Stimulated activated CD4-positive, alpha-beta T cell treated with anti-CD3 and anti-CD28 coated beads, Interleukin-12 subunit alpha, Interleukin-12 subunit beta, amount 100 ng/mL, for 48 hours (primary cell): ENCODE measurements around the gene SNAP91.
A peak's percentile ranks its signal among the peaks of the same experiment; 100 is the strongest.
"Not testable (repeated sequence)": the region's sequence is repeated elsewhere in the genome, so short reads cannot be mapped to it uniquely, and the experiment has no call there.

Experiments
- DNase-seq, 3 donors: peaks; one replicate each; pipeline ENCODE4 v3.0.0-alpha.2; 2020; ENCODE audit warnings: low read depth in 2 of 3, low spot score in 1 of 3

Gene SNAP91

GRCh38 chr6:83551748-83552147 lies 157.2 kb downstream of the SNAP91 start:
- DNase-seq = not testable (repeated sequence)

DNA sequence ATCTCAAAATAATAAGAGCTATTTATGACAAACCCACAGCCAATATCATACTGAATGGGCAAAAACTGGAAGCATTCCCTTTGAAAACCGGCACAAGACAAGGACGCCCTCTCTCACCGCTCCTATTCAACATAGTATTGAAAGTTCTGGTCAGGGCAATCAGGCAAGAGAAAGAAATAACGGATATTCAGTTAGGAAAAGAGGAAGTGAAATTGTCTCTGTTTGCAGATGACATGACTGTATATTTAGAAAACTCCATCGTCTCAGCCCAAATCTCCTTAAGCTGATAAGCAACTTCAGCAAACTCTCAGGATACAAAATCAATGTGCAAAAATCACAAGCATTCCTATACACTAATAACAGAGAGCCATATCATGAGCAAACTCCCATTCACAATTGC lies 158.4 kb downstream of the SNAP91 start:
- DNase-seq = not testable (repeated sequence)

- no peak for DNase-seq
Measured at GRCh38 chr6:83546636-83547035, 162.3 kb downstream of the SNAP91 start.

DNA sequence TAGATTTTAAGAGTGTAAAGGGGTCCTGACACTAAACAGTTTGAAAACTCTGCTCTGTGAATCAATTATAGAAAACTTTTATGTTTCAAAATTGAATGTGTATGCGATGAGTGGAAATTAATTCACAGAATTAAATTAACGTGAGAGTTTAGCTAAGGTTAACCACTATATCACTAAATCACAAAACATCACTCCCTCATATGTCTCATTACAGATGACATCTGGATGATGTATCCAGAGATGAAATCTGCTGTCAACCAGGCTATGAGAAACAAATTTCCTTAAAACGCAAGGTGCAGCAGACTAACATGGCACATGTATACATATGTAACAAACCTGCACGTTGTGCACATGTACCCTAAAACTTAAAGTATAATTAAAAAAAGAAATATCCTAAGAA lies 169.2 kb downstream of the SNAP91 start:
- DNase-seq = no peak

DNA sequence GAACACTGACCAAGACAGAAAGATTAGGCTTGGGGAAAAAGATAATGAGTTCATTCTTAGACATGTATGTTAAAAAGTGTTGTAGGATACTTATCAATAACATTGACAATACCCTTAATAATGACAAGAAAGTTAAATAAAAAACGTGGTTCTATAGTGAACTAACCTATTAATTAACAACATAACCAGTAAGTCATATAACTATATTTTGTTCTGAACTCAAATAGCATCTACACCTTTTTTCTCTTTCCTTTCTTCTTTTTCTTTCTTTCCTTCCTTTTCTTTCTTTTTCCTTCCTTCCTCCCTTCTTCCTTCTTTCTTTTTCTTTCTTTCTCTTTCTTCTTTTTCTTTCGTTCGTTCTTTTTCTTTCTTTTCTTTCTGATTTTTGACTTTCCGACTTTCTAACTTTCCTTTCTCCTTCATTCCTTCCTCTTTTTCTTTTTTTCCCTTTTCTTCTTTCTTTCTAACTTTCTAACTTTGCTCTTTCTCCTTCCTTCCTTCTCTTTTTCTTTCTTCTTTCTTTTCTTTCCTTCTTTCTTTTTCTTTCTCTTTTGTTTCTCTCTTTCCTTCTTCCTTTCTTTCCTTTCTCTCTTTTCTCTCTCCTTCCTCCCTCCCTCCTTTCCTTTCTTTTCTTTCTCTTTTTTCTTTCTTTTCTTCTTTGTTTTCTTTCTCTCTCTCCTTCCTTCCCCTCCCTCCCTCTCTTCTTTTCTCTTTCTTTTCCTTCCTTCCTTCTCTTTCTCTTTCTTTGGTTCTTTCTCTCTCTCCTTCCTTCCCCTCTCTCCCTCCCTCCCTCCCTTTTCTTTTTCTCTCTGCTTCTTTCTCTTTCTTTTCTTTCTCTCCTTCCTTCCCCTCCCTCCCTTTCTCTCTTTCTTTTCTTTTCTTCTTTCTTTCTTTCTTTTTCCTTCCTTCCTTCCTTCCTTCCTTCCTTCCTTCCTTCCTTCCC lies 172.0 kb downstream of the SNAP91 start:
- DNase-seq = no peak

- DNase-seq = peak; percentile 8 to 40 (median 30)
Measured at GRCh38 chr6:83536034-83536646, 172.8 kb downstream of the SNAP91 start.

GRCh38 chr6:83518816-83519480 lies 190.0 kb downstream of the SNAP91 start:
- no peak for DNase-seq

- no peak for DNase-seq
Measured at GRCh38 chr6:83517500-83517899, 191.4 kb downstream of the SNAP91 start.

- DNase-seq = peak in 1 of 3 donors; percentile 41
Measured at GRCh38 chr6:83514866-83515466, 193.9 kb downstream of the SNAP91 start.

DNA sequence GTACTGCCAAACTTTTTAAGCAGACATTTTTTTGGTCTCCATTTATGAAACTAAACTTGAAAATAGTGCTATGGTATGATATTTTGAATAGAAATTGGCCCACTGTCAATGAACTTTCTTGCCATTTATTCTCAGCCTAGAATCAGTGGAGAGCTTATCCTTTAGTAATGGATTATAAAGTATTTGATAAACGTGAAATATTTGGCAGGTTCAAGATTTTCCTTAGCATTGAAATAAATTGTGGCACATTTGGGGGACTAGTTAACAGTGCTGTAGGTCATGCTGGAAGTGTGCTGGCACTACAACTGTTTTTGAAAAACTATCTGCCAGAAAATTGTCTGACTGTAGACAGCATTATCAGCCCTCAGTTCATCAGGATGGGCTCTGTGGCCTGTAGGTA lies 194.4 kb downstream of the SNAP91 start:
- no peak for DNase-seq

- DNase-seq = peak in 1 of 3 donors; percentile 15
Measured at GRCh38 chr6:83511901-83512681, 196.8 kb downstream of the SNAP91 start, which contains the start of gene PRSS35. Gene PRSS35, plus strand, starts transcription at chr6:83512534. Its CDS starts 10,908 bp downstream, at chr6:83523442.

DNA sequence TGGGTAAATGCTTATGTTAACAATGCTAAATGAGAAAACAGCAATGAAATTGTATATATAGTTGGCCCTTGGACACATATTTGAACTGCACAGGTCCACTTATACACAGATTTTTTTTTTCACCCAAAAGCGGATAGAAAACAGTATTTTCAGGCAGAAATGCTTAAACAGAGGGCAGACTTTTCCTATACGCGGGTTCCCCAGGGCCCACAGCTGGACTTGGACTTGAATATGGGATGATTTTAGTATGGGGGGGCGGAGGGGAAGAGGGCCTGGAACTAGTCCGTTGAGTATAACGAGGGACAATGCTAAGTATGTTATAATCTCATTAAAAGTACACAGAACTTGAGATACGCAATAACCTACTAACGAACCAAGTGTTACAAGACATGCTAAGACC lies 197.6 kb downstream of the SNAP91 start:
- DNase-seq = no peak

- DNase-seq = no peak
Measured at GRCh38 chr6:83510791-83511190, 198.1 kb downstream of the SNAP91 start.

DNA sequence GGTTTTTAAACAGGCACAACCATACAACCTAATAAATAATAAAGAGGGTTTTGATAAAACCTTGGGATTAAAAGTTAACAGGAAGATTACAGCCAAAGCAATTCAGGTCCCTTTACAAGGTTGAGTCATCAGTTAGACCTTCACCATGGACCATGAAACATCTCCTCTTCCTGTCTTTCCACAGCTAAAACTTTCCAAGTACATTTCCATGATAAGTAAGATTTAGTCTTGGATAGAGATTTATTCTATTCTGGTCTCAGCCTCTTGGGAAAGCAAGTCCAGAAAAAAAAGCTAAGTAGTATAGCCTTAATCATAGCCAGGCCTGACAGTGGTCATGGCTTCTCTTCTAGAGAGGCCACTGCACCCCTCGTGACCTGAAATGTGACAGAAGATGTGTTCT lies 199.5 kb downstream of the SNAP91 start:
- DNase-seq = no peak

DNA sequence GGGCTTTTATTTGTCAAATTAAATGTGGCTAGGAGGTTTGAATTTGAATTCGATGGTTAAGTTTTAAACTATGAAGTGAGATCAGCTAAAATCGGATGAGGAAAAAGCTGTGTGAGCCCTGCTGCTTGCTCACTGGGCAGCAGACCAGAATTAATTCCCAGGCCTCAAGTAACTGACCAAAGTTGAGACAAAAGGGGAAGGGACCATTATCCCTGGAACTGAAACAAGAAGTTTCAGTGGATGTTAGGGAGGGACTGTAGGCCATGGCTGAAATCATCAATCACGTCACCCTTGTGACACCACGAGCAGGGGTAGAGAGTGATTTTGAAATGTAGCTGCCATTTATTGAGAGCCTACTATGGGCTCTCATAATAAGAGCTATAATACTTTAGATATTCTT lies 203.5 kb downstream of the SNAP91 start:
- no peak for DNase-seq
